GM18498 (cell line): ENCODE measurements around the gene TCIRG1.
A peak's percentile ranks its signal among the peaks of the same experiment; 100 is the strongest.
"Not testable (repeated sequence)": the region's sequence is repeated elsewhere in the genome, so short reads cannot be mapped to it uniquely, and the experiment has no call there.

ENCODE experiments used
- ATAC-seq: cut with Tn5 transposase; IDR thresholded peaks from one replicate; pipeline ENCODE4 v1.9.1; 2021; ENCODE audit warnings: mild to moderate bottlenecking, moderate library complexity; ENCODE audit not compliant: unreplicated experiment

TCIRG1 gene, protein sequence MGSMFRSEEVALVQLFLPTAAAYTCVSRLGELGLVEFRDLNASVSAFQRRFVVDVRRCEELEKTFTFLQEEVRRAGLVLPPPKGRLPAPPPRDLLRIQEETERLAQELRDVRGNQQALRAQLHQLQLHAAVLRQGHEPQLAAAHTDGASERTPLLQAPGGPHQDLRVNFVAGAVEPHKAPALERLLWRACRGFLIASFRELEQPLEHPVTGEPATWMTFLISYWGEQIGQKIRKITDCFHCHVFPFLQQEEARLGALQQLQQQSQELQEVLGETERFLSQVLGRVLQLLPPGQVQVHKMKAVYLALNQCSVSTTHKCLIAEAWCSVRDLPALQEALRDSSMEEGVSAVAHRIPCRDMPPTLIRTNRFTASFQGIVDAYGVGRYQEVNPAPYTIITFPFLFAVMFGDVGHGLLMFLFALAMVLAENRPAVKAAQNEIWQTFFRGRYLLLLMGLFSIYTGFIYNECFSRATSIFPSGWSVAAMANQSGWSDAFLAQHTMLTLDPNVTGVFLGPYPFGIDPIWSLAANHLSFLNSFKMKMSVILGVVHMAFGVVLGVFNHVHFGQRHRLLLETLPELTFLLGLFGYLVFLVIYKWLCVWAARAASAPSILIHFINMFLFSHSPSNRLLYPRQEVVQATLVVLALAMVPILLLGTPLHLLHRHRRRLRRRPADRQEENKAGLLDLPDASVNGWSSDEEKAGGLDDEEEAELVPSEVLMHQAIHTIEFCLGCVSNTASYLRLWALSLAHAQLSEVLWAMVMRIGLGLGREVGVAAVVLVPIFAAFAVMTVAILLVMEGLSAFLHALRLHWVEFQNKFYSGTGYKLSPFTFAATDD

DNA sequence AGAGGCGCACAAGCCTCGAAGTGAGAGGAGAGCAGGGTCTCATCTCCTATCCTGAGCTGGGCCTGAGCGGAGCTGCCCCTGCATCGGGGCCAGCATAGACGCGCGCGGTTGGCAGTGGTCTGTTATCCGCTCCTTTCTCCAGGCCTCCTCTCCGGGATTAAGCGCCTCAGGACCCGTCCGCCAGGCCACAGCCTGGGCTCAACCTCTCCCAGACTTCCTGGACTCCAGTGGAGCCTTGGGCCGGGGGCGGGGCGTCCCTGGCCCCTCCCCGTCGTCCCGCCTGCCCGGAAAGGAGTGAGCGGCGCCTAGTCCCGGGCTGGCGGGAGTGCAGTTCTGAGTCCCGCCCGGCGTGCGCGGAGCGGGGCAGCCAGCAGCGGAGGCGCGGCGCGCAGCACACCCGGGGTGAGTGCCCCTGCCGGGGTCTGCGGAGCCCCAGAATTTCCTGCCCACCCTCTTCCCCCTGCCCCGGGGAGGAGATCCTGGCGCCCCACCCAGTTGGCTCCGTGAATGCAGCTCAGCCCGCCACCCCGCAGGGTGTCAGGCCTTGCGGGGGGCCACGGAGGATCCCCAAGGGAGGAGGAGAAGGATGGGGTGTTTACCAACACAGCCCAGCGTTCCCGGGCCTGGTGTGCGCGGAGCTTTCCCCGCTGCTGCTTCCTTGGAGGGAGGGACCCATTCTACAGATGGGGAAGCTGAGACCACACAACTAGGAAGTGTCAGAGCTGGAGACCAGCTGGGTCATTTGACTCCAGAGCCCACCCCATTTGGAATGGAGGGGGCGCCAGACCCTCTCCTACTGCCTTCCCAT lies at the start of gene TCIRG1:
TSS of gene TCIRG1 (plus strand) at position 308 of the 808 bp plus-strand sequence. CDS start 2,247 bp downstream, outside the sequence.
- peak; percentile 42 for ATAC-seq

DNA sequence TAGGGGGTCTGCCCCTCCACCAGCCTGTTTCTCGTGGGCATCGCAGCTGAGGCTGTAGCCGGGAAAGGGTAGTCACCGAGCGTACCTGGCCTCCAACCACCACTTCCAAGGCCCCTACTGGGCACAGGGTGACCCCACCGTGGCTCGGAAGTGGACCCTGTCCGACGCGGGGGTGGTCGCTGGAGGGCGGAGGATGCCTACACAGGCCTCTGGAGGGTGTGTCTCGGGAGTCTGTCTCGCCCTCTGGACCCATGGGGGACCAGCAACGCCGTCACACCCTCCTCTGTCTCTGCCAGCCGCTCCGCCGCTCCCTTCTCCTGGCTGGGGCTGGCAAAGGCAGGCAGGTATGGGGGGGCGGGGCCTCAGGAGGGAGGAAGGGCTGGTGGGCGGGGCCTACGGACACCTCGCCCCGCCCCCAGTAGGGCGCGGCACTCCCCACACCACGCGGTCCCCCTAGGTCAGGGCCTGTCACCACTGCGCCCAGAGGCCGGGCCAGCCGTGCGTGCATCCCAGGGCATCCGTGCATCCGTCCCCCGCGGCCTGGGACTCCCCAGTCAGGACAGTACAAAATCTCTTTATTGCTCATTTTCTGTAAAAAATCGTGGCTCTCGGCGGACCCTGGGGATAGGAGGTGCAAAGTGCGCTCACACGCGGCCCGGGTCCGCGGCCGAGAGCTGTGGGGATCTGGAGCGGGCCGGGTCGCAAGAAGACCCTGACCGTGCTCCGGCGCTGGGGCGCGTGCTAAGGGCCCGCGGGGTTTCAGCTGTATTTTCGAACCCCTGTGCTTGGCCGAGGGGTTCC lies 48.1 kb upstream of the TCIRG1 start:
- not testable (repeated sequence) for ATAC-seq

DNA sequence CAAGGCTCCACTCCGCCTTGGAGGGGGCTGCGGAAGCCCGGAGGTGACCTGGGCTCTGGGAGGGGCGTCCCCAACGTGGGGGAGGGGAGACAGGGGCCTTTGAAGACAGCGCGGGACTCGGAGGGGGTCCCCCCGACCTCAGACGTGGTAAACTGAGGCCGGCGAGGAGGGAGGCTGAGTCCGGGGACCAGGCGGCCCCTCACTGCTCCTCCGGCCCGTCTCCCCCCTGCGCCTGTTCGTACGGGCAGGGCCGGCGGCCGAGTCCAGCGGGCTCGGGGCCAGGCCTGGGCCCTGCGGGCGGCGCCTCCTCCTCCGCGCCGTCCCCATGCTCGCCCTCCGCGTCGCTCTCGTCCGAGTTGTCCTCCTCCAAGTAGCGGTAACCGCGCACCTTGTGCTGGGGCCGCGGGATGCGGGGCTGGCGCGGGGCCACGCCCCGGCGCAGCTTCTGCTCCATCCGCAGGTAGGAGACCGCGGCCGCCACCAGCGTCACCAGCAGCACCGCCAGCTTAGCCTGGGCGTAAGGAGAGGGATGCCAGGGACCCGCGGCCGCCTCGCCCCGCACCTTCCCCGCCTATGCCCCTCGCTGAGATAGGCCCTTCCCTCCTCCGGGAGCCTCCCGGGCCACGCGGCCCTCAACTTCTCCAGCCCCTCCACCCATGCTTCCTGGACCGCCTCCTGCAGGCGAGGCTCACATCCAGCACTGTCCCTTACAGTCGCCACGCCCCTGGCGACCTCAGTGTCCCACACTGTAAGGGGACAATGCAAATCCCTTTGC lies 47.3 kb upstream of the TCIRG1 start:
- not testable (repeated sequence) for ATAC-seq

- not testable (repeated sequence) for ATAC-seq
These were observed 45.0 kb upstream of the TCIRG1 start for GRCh38 chr11:67993821-67994220.

- ATAC-seq: not testable (repeated sequence)
These were observed 44.4 kb upstream of the TCIRG1 start for GRCh38 chr11:67994387-67994786.

DNA sequence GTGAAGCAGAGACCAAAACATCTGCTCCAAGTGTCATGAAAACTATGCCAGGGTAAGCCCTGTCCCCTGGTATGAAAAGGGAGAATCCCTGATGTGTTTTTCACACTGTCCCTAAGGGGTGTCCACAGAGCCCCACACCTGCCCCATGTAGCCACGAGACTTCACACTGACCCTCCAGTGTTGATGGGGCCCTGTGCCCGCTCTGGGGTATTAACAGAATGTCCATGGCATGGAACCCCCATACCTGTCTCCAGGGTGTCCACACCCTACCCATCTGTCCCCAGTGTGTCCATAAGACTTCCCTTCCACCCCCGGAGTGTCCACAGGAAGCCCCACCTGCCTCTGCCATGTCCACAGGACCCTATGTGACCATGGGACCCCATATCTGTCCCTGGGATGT lies 43.7 kb upstream of the TCIRG1 start:
- not testable (repeated sequence) for ATAC-seq

GRCh38 chr11:67995579-67995978 lies 43.2 kb upstream of the TCIRG1 start:
- not testable (repeated sequence) for ATAC-seq

DNA sequence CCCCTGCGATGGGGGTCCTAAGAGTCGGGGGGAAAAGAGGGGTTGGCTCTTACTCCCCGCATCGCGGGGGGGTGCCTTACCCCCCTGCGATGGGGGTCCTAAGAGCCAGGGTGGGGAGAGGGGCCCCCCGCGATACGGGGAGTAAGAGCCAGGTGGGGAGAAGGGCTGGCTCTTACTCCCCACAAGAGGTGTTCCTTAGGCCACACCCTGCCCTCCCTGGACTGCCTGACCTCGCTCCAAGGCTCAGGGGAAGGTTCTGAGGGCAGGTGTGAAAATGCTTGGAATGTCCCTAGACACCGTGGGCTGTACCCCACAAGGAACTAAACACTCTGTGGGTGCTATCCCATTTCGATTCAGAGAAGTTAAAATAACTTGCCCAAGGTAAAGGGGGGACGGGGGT lies 42.8 kb upstream of the TCIRG1 start:
- ATAC-seq: no peak

- ATAC-seq: no peak
These were observed 42.0 kb upstream of the TCIRG1 start for GRCh38 chr11:67996622-67997474.

DNA sequence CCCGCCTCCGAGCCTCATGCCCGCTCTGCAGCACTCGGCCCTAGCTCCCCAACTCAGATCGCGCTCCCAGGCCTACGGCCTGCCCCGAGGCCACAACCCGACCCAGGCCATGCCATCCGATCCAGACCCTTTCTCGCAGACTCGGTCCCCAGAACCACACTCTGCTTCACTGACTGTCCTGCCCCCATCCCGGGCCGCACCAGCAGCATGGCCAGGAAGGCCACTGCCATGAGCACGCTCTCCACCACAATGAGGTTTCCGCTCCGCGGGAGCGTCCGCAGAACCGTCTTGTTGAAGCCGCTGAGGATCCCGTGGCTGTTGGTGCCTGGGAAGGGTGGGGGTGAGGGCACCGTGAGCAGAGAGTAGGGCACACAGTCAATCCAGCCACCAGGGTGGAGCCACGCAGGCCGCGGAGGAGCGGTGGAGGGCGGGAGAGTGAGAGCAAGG lies 41.3 kb upstream of the TCIRG1 start:
- no peak for ATAC-seq

GRCh38 chr11:67998150-67999045 lies 40.4 kb upstream of the TCIRG1 start:
- no peak for ATAC-seq

DNA sequence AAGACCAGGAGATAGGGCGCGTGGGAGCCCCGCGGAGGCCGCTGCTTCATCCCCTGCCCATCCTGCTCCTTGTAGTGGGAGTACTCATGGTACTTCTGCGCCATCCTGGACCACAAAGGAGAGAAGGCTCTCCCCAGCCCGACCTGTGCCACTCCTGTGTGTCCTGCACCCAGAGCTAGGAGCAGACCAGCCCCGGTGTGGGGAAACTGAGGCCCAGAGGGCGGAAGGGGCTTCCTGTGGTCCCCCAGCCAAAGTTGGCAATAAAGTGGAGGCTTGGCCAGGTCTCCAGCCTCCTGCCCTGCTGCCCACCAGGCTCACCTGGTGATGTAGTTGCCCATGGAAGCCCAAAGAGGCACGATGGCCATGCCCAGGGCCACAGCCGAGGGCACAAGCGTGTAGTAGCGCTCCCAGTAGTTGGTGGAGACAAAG lies 39.6 kb upstream of the TCIRG1 start:
- no peak for ATAC-seq

DNA sequence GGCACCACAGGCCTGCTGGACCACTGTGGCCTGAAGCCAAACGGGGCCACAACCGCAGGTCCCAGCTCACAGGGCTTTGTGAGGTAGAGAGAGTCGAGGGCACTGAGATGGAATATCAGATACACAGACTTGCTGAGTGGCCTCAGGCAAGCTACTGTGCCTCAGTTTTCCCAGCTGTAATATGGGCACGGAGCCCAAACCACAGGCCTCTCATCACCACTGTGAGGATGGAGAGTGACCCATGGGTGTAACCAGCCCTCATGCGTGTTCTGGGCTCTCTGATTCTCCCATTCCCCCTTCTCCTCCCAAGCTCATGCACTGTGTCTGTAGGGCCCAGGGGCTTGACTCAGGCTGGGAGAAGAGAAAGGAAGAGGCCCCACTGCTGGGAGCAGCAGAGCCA lies 39.1 kb upstream of the TCIRG1 start:
- no peak for ATAC-seq

DNA sequence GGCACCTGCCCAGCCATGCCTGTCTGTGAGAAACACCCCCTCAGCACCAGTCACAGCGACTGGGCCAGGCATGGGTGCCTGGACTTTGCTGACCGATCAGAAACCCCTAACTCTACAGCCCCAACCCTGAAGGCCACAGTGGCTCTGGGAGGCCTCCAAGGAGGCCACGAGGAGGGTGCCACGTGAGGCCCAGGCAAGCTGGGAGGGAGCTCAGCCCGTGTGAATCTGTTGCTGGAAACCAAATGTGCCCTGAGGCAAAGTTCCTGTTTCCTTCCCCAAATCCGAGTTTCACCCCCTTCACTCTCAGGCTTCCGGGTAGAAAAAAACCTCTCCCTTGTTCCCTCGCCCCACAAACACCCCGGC lies 36.3 kb upstream of the TCIRG1 start:
- no peak for ATAC-seq

GRCh38 chr11:68002938-68003845 lies 35.6 kb upstream of the TCIRG1 start:
- ATAC-seq: peak; percentile 40

DNA sequence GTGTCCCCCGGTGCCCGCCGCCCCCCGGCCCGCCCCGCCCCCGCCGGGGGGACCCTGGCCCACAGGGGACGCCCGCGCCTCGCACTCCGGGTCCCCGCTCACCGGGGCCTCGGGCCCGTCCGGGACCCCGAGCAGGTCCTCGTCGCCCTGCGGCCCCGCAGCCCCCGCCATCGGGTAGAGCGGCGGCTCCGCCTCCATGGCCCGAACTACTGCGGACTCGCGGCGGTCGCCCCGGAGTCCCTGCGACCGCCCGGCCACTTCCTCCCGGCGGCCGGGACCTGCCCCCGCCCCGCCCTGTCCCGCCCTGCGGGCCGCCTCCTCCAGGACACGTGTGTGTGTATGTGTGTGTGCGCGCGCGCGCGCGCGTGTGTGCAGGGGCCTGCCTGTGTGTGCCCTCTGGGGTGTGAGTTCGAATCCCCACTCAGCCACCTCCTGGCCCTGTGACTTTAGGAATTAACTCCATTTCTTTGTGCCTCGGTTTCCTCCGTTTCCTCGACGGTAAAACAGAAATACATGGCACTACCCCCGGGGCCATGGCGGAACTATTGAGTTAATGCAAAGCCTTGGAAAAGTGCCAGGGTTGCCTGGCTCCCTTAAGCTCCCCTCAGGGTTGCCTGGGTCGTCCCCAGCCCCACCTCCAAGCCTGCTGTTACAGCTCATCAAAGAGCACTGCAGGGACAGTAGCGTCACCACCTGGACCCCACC lies 34.8 kb upstream of the TCIRG1 start, which contains the start of gene UNC93B1:
TSS of gene UNC93B1 (minus strand) at position 252 of the 705 bp plus-strand sequence. CDS start at position 198, 54 bp downstream.
- ATAC-seq: peak; percentile 75
